NT2/D1 (cell line): ENCODE measurements around the gene SIM2.

ENCODE experiments used
- SUZ12 ChIP-seq: IDR thresholded peaks from 2 replicates; pipeline ENCODE4 v1.6.1; 2011; ENCODE audit not compliant: insufficient read length, insufficient read depth; ENCODE audit errors: extremely low read depth
- YY1 ChIP-seq: IDR thresholded peaks from 2 replicates; pipeline ENCODE4 v1.6.1; 2011; ENCODE audit not compliant: insufficient read length, insufficient read depth
- ZNF274 ChIP-seq: IDR thresholded peaks from 2 replicates; pipeline ENCODE4 v1.6.1; 2011; ENCODE audit warnings: mild to moderate bottlenecking, low read depth, low read length

- TF ChIP-seq YY1 (no peak), ZNF274 (no peak), SUZ12 (peak; percentile 87)
Measured at GRCh38 chr21:36705679-36706481, 7.0 kb downstream of the SIM2 start.
